GM19372 (cell line): ENCODE measurements around the gene E2F4.

Experiments used
- ATAC-seq: cut with Tn5 transposase; IDR thresholded peaks from one replicate; pipeline ENCODE4 v1.9.1; 2021; ENCODE audit warnings: mild to moderate bottlenecking, low read depth, moderate library complexity; ENCODE audit not compliant: unreplicated experiment

E2F4 gene

GRCh38 chr16:67190448-67191399 is 1.2 kb upstream of the E2F4 start:
- ATAC-seq: no peak

- no peak for ATAC-seq
These were observed 452 bp upstream of the E2F4 start for GRCh38 chr16:67191411-67191994.

GRCh38 chr16:67192781-67193361 is 916 bp downstream of the E2F4 start:
- no peak for ATAC-seq

- no peak for ATAC-seq
These were observed 1.6 kb downstream of the E2F4 start for GRCh38 chr16:67193536-67193935.

GRCh38 chr16:67194260-67194659 is 2.3 kb downstream of the E2F4 start:
- ATAC-seq: no peak

- ATAC-seq: no peak
These were observed 3.7 kb downstream of the E2F4 start for GRCh38 chr16:67195676-67196075.

GRCh38 chr16:67196881-67197280 is 4.9 kb downstream of the E2F4 start:
- ATAC-seq: no peak

GRCh38 chr16:67197704-67198103 is 5.7 kb downstream of the E2F4 start:
- ATAC-seq: no peak

GRCh38 chr16:67198238-67198734 is 6.3 kb downstream of the E2F4 start:
- no peak for ATAC-seq

GRCh38 chr16:67199011-67199807 is 7.3 kb downstream of the E2F4 start, which contains the start of gene ELMO3:
TSS of gene ELMO3 (plus strand) at chr16:67199131. CDS start at chr16:67199327, 196 bp downstream.
- no peak for ATAC-seq

GRCh38 chr16:67199808-67200198 is 7.8 kb downstream of the E2F4 start:
- no peak for ATAC-seq

GRCh38 chr16:67200491-67200890 is 8.5 kb downstream of the E2F4 start:
- no peak for ATAC-seq

- no peak for ATAC-seq
These were observed 9.7 kb downstream of the E2F4 start for GRCh38 chr16:67201411-67202345.

- no peak for ATAC-seq
These were observed 10.5 kb downstream of the E2F4 start for GRCh38 chr16:67202426-67202825.

- ATAC-seq: no peak
These were observed 11.1 kb downstream of the E2F4 start for GRCh38 chr16:67202956-67203493.

GRCh38 chr16:67204076-67204475 is 12.1 kb downstream of the E2F4 start:
- ATAC-seq: no peak

GRCh38 chr16:67206129-67206837 is 14.3 kb downstream of the E2F4 start:
- no peak for ATAC-seq

- no peak for ATAC-seq
These were observed 14.9 kb downstream of the E2F4 start for GRCh38 chr16:67206838-67207248.
